ENCODE measurements around the gene HS3ST6. TPM values are rescaled to one million over a fixed set of nuclear protein-coding genes. Genes with fewer than 3 reads are reported as not detected.
"Not testable (repeated sequence)": the region's sequence is repeated elsewhere in the genome, so short reads cannot be mapped to it uniquely, and the experiment has no call there.

HS3ST6 gene
- total RNA-seq, 2 experiments from 2014 or later, result not detected

DNA sequence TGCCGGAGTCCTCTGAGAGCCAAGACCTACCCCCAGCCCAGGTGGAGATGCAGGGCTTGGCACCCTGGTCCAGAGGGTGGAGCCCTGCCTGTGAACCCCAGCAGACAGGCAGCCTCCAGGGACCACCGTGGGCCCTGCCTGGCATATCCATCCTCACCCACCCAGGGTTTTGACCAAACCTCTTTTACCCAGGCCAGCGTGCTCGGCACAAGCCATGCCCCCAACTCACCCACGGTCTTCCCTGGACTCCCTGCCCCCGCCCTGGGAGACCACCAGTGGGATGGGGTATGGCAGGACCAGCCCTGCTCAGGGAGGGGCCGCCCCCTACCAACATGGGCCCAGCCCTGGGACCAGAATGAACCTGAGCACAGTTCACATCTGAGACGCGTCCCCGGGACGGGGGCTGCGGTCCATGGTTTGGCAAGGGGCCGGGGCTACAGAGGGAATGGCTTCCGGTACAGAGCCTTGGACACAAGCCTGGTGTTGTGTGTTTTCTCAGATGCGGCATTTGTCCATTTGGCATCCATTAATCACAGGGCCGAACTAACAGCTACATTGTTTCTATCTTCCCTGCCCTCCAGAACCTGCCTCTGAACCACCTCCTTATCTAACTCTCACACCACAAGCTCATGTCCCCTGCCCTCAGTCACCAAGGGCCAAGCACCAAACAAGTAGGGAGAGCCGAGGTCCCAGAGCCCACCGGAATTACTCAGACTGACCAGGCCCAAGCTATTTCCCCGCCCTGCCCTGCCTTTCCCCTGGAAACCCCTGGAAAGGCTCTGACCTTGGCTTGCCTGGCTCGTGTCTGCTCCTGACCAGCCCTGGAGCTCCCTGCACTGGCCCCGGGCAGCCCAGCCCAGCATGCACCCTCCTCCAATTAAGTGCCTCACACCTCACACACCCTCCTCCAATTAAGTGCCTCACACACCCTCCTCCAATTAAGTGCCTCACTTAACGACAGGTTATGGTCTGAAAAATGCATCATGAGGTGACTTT is 14.1 kb downstream of the HS3ST6 start:
- POLR2A ChIA-PET, result no interaction called here
- DNase-seq (no peak), ATAC-seq (ENCODE audit: low read depth) (no peak)
- no peaks in the 10 kb centered on the region for H3K9me3 Mint-ChIP-seq
- H3K36me3 Mint-ChIP-seq, result no peaks in the 10 kb centered on the region
- peaks cover 6% of the 10 kb centered on the region for H3K27me3 Mint-ChIP-seq
- peaks cover 2% of the 10 kb centered on the region for H3K4me1 Mint-ChIP-seq
- no peak overlapping the region for H3K4me3 Mint-ChIP-seq
- H3K27ac Mint-ChIP-seq, result no peak overlapping the region

- POLR2A ChIA-PET, result no interaction called here
- Mint-ChIP-seq H3K9me3 (no peaks in the 10 kb centered on the region), H3K4me1 (no peaks in the 10 kb centered on the region), H3K27ac (no peak overlapping the region), H3K36me3 (no peaks in the 10 kb centered on the region), H3K27me3 (peaks cover 3% of the 10 kb centered on the region), H3K4me3 (no peak overlapping the region)
- no peak for ATAC-seq (ENCODE audit: low read depth)
- DNase-seq, result no peak
Measured at GRCh38 chr16:1903220-1903574, 15.0 kb downstream of the HS3ST6 start.

DNA sequence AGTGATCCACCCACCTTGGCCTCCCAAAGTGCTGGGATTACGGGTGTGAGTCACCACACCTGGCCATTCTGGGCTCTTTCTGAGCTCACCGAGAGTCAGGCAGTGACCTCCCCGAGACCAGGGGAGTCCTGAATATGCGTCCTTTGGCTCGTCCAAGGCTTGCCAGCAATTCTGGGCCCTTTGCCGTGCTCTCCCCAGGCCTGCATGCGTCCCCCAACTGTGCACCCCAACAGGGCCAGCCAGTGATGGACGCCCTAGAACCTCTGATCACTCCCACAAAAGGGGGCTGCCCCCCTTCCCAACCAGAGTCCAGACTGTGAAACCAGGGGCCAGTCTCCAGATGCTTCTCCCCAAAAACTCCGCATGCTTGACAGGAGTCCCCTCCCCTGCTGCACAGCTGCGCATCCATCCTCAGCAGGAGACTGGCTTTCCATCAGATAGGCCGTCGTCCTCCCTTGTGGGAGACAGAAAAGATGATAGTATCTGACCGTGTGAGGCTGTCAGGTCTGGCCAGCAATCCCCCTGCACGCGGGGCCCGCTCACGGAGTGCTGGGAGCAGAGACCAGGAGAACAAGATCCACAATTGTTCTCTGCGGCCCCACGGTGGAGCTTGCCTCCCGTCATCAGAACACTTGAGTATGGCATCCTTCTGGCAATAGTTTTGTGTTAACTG is 15.5 kb downstream of the HS3ST6 start:
- DNase-seq (no peak), ATAC-seq (ENCODE audit: low read depth) (no peak)
- Mint-ChIP-seq H3K4me1 (no peaks in the 10 kb centered on the region), H3K9me3 (no peaks in the 10 kb centered on the region), H3K27ac (no peak overlapping the region), H3K4me3 (no peak overlapping the region), H3K36me3 (no peaks in the 10 kb centered on the region), H3K27me3 (peaks cover 5% of the 10 kb centered on the region)
- POLR2A ChIA-PET, result no interaction called here

- ATAC-seq (ENCODE audit: low read depth), result no peak
- H3K9me3 Mint-ChIP-seq, result no peaks in the 10 kb centered on the region
- no peak overlapping the region for H3K4me3 Mint-ChIP-seq
- no peak for DNase-seq
- POLR2A ChIA-PET, result no interaction called here
- no peaks in the 10 kb centered on the region for H3K4me1 Mint-ChIP-seq
- no peak overlapping the region for H3K27ac Mint-ChIP-seq
- no peaks in the 10 kb centered on the region for H3K36me3 Mint-ChIP-seq
- H3K27me3 Mint-ChIP-seq, result peaks cover 5% of the 10 kb centered on the region
Measured at GRCh38 chr16:1900452-1900774, 17.8 kb downstream of the HS3ST6 start.

DNA sequence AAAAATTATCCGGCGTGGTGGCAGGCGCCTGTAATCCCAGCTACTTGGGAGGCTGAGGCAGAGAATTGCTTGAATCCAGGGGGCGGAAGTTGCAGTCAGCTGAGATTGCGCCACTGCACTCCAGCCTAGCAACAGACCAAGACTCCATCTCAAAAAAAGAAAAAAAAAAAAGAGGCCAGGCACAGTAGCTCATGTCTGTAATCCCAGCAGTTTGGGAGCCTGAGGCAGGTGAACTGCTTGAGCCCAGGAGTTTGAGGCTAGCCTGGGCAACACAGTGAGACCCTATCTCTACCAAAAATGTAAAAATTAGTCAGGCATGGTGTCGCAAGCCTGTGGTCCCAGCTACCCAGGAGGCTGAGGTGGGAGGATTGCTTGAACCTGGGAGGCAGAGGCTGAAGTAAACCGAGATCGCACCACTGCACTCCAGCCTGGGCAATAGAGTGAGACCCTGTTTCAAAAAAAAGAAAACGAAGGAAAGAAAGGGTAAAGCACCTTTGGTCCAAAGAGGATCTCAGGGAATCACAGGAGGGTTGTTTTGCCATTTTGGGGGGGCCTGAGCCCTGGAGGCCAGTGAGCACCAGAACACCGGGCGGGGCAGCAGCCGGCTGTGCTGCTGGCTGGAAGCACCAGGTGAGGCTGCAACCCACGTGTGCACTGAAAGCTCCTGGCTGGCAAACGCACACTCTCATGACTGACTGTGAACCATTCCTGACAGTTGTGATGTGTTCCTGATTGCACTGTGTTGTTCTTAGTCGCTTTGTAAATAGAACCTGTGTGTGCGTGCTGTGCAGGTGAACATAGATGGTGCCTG is 18.4 kb downstream of the HS3ST6 start:
- Mint-ChIP-seq H3K4me1 (no peaks in the 10 kb centered on the region), H3K36me3 (no peaks in the 10 kb centered on the region), H3K9me3 (no peaks in the 10 kb centered on the region), H3K27me3 (peaks cover 5% of the 10 kb centered on the region), H3K27ac (no peak overlapping the region), H3K4me3 (no peak overlapping the region)
- POLR2A ChIA-PET, result no interaction called here
- ATAC-seq (ENCODE audit: low read depth) (no peak), DNase-seq (no peak)

DNA sequence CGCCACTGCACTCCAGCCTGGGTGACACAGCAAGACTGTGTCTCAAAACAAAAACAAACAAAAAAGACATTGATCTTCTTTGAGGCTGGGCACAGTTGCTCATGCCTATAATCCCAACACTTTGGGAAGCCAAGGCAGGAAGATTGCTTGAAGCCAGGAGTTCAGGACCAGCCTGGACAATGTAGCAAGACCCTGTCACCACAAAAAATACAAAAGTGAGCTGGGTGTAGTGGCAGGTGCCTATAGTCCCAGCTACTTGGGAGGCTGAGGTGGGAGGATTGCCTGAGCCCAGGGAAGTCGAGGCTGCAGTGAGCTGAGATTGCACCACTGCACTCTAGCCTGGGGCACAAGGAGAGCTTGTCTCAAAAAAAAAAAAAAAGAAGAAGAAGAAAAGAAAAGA is 20.5 kb downstream of the HS3ST6 start:
- H3K27me3 Mint-ChIP-seq; H3K4me1 Mint-ChIP-seq; H3K27ac Mint-ChIP-seq; DNase-seq; POLR2A ChIA-PET; H3K36me3 Mint-ChIP-seq; H3K9me3 Mint-ChIP-seq; H3K4me3 Mint-ChIP-seq; ATAC-seq (ENCODE audit: low read depth): not testable (repeated sequence)

DNA sequence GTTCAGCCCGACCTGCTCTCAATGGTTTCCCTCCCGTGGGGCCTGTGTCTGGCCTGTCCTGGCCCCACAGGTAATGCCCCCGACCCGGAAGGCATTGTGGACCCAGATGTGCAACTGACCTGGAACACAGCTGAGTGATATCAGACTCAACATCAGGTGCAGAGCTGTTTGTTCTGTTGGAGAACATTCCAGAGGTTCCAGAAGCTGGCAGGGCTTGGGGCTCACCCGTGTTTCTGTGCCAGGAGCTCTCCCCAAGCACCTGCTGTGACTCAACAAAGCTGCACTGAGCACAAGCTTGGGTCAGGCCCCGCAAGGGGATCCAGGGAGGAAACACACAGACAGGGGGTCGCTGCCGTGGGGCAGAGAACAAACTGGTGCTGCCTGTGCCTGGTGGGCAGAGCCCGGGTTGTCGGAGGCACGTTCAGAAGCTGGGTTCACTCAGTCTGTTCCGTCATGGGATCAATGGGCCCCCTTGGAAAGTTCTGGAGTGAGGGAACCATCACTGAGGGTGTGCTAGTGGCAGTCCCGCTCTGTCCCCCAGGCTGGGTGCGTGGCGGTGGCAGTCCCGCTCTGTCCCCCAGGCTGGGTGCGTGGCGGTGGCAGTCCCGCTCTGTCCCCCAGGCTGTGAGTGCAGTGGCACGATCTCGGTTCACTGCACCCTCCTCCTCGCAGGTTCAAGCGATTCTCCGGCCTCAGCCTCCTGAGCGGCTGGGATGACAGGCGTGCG is 22.1 kb downstream of the HS3ST6 start:
- peaks cover 15% of the 10 kb centered on the region for H3K27me3 Mint-ChIP-seq
- no peak overlapping the region for H3K4me3 Mint-ChIP-seq
- DNase-seq, result no peak
- H3K9me3 Mint-ChIP-seq, result no peaks in the 10 kb centered on the region
- POLR2A ChIA-PET, result no interaction called here
- no peak overlapping the region for H3K27ac Mint-ChIP-seq
- no peak for ATAC-seq (ENCODE audit: low read depth)
- no peaks in the 10 kb centered on the region for H3K4me1 Mint-ChIP-seq
- H3K36me3 Mint-ChIP-seq, result no peaks in the 10 kb centered on the region

GRCh38 chr16:1895068-1895467 is 23.1 kb downstream of the HS3ST6 start:
- no peak for DNase-seq
- no peak for ATAC-seq (ENCODE audit: low read depth)
- H3K9me3 Mint-ChIP-seq, result no peaks in the 10 kb centered on the region
- no peak overlapping the region for H3K4me3 Mint-ChIP-seq
- no peak overlapping the region for H3K27ac Mint-ChIP-seq
- no peaks in the 10 kb centered on the region for H3K36me3 Mint-ChIP-seq
- POLR2A ChIA-PET, result interaction anchor here (0.7 kb wide), 1 partner anchor 58 kb away, joined by 5 read pairs; no protein-coding TSS in a partner anchor
- H3K4me1 Mint-ChIP-seq, result no peaks in the 10 kb centered on the region
- peaks cover 15% of the 10 kb centered on the region for H3K27me3 Mint-ChIP-seq

GRCh38 chr16:1890708-1891050 is 27.5 kb downstream of the HS3ST6 start:
- POLR2A ChIA-PET, result no interaction called here
- H3K27me3 Mint-ChIP-seq, result peaks cover 10% of the 10 kb centered on the region
- no peak for DNase-seq
- no peak overlapping the region for H3K27ac Mint-ChIP-seq
- no peaks in the 10 kb centered on the region for H3K4me1 Mint-ChIP-seq
- no peaks in the 10 kb centered on the region for H3K9me3 Mint-ChIP-seq
- no peak overlapping the region for H3K4me3 Mint-ChIP-seq
- no peak for ATAC-seq (ENCODE audit: low read depth)
- no peaks in the 10 kb centered on the region for H3K36me3 Mint-ChIP-seq

GRCh38 chr16:1890024-1890707 is 28.0 kb downstream of the HS3ST6 start:
- peaks cover 10% of the 10 kb centered on the region for H3K27me3 Mint-ChIP-seq
- H3K9me3 Mint-ChIP-seq, result no peaks in the 10 kb centered on the region
- no peak overlapping the region for H3K4me3 Mint-ChIP-seq
- ATAC-seq (ENCODE audit: low read depth) (no peak), DNase-seq (no peak)
- no peaks in the 10 kb centered on the region for H3K36me3 Mint-ChIP-seq
- no peak overlapping the region for H3K27ac Mint-ChIP-seq
- no peaks in the 10 kb centered on the region for H3K4me1 Mint-ChIP-seq
- POLR2A ChIA-PET, result no interaction called here

DNA sequence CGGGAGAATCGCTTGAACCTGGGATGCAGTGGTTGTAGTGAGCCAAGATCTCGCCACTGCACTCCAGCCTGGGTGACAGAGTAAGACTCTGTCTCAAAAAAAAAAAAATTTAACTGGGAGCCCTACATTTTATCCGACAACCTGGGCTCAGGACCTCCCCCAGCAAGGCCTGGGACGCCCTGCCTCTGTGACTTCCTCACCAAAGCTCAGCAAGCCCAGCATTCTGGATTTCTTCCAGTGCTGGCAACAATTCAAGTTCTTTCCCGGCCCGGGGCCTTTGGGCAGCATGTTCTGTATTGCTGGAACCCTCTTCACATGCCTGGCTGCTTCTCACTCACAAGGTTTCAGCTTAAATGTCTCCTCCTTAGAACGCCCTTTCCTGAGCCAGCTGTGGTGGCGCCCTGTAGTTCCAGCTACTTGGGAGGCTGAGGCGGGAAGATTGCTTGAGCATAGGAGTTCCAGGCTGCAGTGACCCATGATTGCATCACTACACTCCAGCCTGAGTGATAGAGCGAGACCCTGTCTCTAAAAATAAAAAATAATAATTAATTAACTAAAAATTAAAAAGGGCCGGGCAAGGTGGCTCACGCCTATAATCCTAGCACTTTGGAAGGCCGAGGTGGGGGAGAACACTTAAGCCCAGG is 30.4 kb downstream of the HS3ST6 start:
- peaks cover 2% of the 10 kb centered on the region for H3K4me1 Mint-ChIP-seq
- POLR2A ChIA-PET, result interaction anchor here (0.8 kb wide), 1 partner anchor 563 kb away, joined by 3 read pairs; no protein-coding TSS in a partner anchor
- no peak overlapping the region for H3K27ac Mint-ChIP-seq
- H3K27me3 Mint-ChIP-seq, result peaks cover 20% of the 10 kb centered on the region
- H3K9me3 Mint-ChIP-seq, result no peaks in the 10 kb centered on the region
- no peak overlapping the region for H3K4me3 Mint-ChIP-seq
- no peak for ATAC-seq (ENCODE audit: low read depth)
- no peak for DNase-seq
- H3K36me3 Mint-ChIP-seq, result no peaks in the 10 kb centered on the region

DNA sequence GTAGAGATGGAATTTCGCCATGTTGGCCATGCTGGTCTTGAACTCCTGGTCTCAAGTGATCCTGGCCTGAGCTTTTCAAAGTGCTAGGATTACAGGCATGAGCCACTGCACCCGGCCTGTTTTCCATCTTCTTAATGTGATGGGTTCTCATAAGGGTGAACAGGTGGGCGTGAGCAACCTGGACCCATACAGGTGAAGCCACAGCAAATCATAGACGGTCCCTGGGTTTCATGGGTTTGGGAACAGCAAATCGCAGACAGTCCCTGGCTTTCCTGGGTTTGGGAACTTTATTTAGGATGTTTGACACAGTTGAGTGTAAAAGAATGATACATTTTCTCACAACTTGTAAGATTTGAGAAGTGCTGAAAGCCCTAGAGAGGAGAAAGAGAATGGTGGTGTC is 33.3 kb downstream of the HS3ST6 start:
- no peak for ATAC-seq (ENCODE audit: low read depth)
- Mint-ChIP-seq H3K4me1 (peaks cover 2% of the 10 kb centered on the region), H3K27ac (no peak overlapping the region), H3K36me3 (no peaks in the 10 kb centered on the region), H3K4me3 (no peak overlapping the region), H3K27me3 (peaks cover 15% of the 10 kb centered on the region), H3K9me3 (no peaks in the 10 kb centered on the region)
- DNase-seq, result no peak
- POLR2A ChIA-PET, result no interaction called here

All from activated naive CD8-positive, alpha-beta T cell treated with anti-CD3 and anti-CD28 coated beads, Interleukin-2, amount 10 ng/mL, durations not matched to agents 7 days and 5 days (primary cell).